Colonic mucosa (tissue), 4 donors: ENCODE measurements around the gene BRCA2. TPM values are rescaled to one million over a fixed set of nuclear protein-coding genes. Genes with fewer than 3 reads are reported as not detected.

ENCODE experiments used
- DNase-seq: peaks from one replicate; pipeline ENCODE4 v3.0.0-alpha.2; 2020
- H3K27ac ChIP-seq: fragments of 200-600 bp; one replicate; pipeline ENCODE4 v1.8.0; 2021
- H3K27me3 ChIP-seq: fragments of 200-600 bp; one replicate; pipeline ENCODE4 v1.8.0; 2021
- H3K36me3 ChIP-seq: fragments of 200-600 bp; one replicate; pipeline ENCODE4 v1.8.0; 2021
- H3K4me1 ChIP-seq: fragments of 200-600 bp; one replicate; pipeline ENCODE4 v1.8.0; 2021; ENCODE audit warnings: mild to moderate bottlenecking
- H3K4me3 ChIP-seq: fragments of 200-600 bp; one replicate; pipeline ENCODE4 v1.8.0; 2021
- H3K9ac ChIP-seq, 2 donors: one replicate each; pipeline ENCODE4 v1.7.0; 2013; ENCODE audit warnings: control low read depth in 2 of 2, low read depth in 2 of 2, low read length in 2 of 2
- H3K9me3 ChIP-seq: fragments of 200-600 bp; one replicate; pipeline ENCODE4 v1.8.0; 2021
- intact Hi-C: fragments of 100-400 bp; cut with DNase I; formaldehyde crosslinking; loops from one replicate; pipeline ENCODE4 v1.14.1; 2022
- total RNA-seq, 2 donors: library from RNA; stranded (reverse); fragmentation: NEBNext Ultra II Directional in 1 of 2; extraction: Animal tissue kit (Norgen Biotek cat#: 25700) in 1 of 2; gene quantifications; one replicate each; pipeline ENCODE4 v1.2.1, GENCODE V29; 2021
- TF ChIP-seq, protein P1 (sequence below): fragments of 200-600 bp; IDR thresholded peaks from one replicate; pipeline ENCODE4 v1.8.0; 2022; ENCODE audit warnings: antibody characterized with exemption, mild to moderate bottlenecking
- donor health status: healthy.
- donor health status: DM: no; HTN: no; CAD: no.
- donor health status: DM: no; HTN: no; CAD: no.

The BRCA2 gene
- total RNA-seq, 2 donors from 2014 or later, result 4.8 to 12.1 TPM

DNA sequence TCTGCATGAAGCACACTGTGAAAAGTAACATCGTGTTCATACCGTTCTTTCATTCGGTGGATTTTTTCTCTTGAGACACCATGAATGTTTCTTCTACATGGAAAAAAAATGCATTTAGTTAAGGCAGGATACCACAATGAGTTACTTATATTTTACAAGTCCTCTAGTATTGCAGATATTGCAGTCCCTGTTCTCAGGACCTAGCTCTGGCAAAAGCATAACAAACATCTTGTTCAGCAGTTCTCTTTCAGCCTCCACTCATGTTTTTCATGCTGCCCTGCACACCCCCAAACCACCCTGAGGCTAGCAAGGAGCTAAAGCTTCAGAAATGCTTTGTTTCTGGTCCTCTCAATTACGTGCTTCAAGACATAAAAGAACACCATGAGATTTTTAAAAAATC is 87.8 kb downstream of the BRCA2 start:
- Histone ChIP-seq H3K27me3 (no peaks in the 10 kb centered on the region), H3K36me3 (no peaks in the 10 kb centered on the region), H3K9ac (no peak overlapping the region), H3K4me1 (no peaks in the 10 kb centered on the region), H3K4me3 (no peak overlapping the region), H3K9me3 (no peaks in the 10 kb centered on the region), H3K27ac (no peak overlapping the region)
- intact Hi-C loops, result no loop called here
- DNase-seq, result no peak
- TF ChIP-seq, protein P1, sequence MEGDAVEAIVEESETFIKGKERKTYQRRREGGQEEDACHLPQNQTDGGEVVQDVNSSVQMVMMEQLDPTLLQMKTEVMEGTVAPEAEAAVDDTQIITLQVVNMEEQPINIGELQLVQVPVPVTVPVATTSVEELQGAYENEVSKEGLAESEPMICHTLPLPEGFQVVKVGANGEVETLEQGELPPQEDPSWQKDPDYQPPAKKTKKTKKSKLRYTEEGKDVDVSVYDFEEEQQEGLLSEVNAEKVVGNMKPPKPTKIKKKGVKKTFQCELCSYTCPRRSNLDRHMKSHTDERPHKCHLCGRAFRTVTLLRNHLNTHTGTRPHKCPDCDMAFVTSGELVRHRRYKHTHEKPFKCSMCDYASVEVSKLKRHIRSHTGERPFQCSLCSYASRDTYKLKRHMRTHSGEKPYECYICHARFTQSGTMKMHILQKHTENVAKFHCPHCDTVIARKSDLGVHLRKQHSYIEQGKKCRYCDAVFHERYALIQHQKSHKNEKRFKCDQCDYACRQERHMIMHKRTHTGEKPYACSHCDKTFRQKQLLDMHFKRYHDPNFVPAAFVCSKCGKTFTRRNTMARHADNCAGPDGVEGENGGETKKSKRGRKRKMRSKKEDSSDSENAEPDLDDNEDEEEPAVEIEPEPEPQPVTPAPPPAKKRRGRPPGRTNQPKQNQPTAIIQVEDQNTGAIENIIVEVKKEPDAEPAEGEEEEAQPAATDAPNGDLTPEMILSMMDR, result no peak

DNA sequence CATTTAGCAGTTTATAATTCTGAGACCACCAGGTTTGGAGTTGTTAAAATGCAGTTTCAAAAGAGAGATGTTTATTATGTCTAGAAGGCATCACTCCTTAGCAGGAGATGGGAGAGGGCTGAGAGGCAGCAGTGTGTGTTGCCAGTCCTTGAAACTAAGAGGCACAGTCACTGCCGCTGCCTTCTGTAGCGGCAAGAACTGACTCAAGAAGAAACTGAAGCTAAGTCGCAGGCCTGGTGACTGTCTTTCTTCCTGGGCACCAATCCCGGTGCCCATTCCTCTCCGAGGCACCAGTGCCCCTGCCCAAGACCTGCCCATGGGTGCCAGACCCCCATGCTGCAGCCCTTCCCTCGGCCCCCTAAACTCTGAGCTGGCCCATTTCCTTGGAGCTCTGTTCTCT is 92.5 kb downstream of the BRCA2 start:
- intact Hi-C loops, result no loop called here
- TF ChIP-seq, protein P1, result no peak
- H3K27ac ChIP-seq, result no peak overlapping the region
- H3K4me3 ChIP-seq, result no peak overlapping the region
- no peak overlapping the region for H3K9ac ChIP-seq
- H3K9me3 ChIP-seq, result no peaks in the 10 kb centered on the region
- no peaks in the 10 kb centered on the region for H3K4me1 ChIP-seq
- no peaks in the 10 kb centered on the region for H3K36me3 ChIP-seq
- no peaks in the 10 kb centered on the region for H3K27me3 ChIP-seq
- no peak for DNase-seq

DNA sequence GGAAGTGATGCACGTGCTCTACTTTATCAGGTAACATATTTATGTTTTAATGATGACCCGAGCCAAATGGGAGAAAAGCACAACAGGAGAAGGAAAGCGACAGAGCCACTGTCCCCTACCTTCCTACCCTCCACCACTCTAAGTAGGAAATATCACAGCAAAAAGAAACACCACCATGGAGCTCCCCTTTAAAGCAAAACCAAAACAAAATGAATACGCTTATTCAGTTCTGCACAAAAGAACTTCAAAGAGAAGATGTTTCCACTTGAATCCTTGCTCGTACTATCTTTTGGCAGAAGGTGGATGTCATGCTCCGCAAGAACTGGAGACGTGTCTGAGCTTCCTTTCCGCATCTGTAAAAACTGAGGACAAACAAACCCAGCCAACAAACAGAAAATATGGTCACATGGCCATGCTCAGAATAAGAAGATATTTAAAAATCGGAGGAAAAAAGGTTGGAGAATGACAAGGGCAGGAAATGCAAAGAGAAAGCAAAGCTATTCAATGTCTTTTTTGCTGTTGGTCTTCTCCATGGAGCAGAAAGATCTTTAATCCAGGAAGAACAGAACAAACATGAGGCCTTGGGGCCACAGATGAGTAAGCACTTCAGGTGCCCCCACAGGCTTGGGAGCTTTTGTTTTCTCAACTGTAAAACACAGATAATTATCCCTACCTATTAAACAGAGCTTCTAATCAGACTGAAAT is 93.1 kb downstream of the BRCA2 start:
- Histone ChIP-seq H3K9ac (no peak overlapping the region), H3K9me3 (no peaks in the 10 kb centered on the region), H3K27ac (no peak overlapping the region), H3K4me3 (no peak overlapping the region), H3K4me1 (no peaks in the 10 kb centered on the region), H3K36me3 (no peaks in the 10 kb centered on the region), H3K27me3 (no peaks in the 10 kb centered on the region)
- intact Hi-C loops, result no loop called here
- no peak for DNase-seq
- TF ChIP-seq, protein P1, result no peak

DNA sequence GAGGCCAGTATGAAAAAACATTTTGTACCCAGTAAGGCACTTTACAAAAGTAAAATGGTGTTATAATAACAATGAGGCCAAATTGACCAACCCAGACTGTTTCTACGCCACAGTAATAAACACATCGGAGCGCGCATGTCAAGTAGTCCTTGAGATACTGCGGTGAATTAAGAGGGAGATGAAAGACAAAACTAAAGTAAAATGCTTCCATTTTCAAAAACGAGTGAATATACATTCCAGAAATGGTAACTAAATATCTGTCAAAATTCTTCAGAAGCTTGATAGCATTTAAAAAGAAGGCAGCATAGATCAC is 93.6 kb downstream of the BRCA2 start:
- Histone ChIP-seq H3K4me1 (no peaks in the 10 kb centered on the region), H3K27me3 (no peaks in the 10 kb centered on the region), H3K36me3 (no peaks in the 10 kb centered on the region), H3K4me3 (no peak overlapping the region), H3K9me3 (no peaks in the 10 kb centered on the region), H3K9ac (no peak overlapping the region), H3K27ac (no peak overlapping the region)
- no peak for DNase-seq
- TF ChIP-seq, protein P1, result no peak
- intact Hi-C loops, result no loop called here

DNA sequence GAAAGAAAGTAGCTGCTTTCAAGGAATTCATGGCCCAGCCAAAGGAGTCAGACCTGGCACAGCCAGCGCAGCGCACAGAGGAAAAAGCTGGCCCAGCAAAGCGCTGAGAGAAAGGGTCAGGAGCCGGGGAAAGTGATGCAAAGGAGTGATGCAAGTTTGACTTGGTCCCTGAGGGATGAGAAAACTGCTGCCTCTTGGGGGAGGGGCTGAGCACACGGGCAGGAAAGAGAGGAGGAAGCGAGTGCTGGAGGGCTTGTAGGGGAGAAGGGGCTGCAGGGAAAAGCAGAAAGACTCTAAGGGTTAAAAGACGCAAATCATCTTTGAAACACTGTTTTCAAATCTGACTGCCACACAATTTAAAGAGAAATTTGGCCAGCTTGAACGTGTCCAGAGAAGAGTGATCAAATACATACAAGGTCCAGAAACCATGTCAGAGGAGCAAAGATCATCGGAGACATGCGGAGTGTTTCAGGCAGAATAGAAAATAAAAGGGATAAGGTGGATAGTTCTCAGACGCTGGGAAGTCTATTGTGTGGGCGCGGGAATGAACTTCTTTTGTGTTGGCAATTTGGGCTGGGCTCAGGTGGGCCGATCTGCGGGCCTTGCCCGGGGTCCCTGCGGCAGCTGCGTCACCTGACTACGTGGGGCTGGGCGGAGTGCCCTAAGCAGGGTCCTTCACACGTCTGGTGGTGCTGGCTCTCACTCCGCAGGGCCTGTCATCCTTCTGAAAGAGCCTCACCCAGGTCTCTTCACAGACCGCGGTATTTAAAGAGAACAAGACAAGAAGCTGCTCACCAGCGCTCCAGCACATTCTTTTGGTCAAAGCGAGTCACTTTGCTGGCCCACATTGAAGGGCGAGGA is 94.5 kb downstream of the BRCA2 start:
- intact Hi-C loops, result no loop called here
- Histone ChIP-seq H3K36me3 (no peaks in the 10 kb centered on the region), H3K27me3 (no peaks in the 10 kb centered on the region), H3K9me3 (no peaks in the 10 kb centered on the region), H3K4me1 (no peaks in the 10 kb centered on the region), H3K9ac (no peak overlapping the region), H3K4me3 (no peak overlapping the region), H3K27ac (no peak overlapping the region)
- TF ChIP-seq, protein P1, result no peak
- DNase-seq, result no peak
